ENCODE results near the gene ELAVL3.
"Not testable (repeated sequence)": the region's sequence is repeated elsewhere in the genome, so short reads cannot be mapped to it uniquely, and the experiment has no call there.

ELAVL3 gene

DNA sequence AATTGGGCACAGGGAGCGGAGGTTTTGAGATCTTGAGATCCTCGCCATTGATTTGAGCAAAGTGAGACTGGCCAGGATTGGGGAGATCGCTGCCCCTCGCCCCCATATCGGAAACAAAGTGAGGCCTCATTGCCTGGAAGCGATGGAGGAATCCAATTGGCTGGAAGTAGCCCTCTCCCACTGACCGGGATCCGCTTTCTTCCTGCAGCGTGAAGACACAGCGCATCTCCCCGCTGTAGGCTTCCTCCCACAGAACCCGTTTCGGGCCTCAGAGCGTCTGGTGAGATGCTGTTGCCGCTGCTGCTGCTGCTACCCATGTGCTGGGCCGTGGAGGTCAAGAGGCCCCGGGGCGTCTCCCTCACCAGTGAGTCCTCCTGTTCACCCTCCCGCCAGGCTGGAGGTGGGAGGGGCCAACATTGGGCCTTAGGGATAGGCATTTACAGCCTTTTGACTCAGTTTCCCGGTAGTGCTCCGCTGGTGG lies 45.0 kb downstream of the ELAVL3 start:
- peak; percentile 44 for DNase-seq (ENCODE audit: low read depth)

DNA sequence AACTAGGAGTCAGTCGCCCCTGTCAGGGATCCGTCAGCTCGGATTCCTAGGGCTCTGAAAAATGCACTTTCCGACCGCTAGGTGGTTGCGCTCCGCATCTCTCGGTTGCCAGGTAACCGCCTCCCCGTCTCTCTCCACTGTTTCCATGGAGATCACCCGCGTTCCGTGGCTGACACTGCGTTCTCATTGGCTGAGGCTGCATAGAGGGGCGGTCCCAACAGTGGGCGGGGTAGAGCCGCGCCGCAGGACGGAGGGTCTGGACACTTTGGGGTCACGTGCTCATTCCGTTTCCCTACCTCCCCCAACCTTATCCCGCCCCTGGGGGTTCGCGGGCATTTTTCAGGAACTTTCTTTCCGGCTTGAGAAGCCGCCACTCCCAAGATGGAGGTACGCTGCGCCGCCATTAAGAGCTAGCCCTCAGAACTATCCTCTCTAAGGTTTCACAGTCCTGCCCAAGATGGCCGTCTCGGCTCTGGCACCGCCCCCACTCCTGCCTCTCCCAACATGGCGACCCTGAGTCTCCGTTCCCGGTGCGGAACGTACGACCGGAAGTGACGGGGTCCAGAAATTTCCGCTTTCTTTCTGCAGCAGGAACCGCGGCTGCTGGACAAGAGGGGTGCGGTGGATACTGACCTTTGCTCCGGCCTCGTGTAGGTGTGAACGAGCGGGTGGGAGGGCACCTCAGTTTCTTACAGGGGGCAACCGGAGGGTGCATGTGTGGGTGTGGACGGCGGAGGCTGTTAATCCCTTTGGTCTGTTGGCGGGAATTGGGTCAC lies 45.6 kb downstream of the ELAVL3 start, which contains the start of the genes ODAD3 and PRKCSH:
TSS of gene ODAD3 (minus strand) at position 65 of the 776 bp plus-strand sequence. CDS start 105 bp downstream, outside the sequence.
TSS of gene PRKCSH (plus strand) at position 579 of the 776 bp plus-strand sequence. CDS start 483 bp downstream, outside the sequence.
- peak; percentile 100 for DNase-seq (ENCODE audit: low read depth)

DNA sequence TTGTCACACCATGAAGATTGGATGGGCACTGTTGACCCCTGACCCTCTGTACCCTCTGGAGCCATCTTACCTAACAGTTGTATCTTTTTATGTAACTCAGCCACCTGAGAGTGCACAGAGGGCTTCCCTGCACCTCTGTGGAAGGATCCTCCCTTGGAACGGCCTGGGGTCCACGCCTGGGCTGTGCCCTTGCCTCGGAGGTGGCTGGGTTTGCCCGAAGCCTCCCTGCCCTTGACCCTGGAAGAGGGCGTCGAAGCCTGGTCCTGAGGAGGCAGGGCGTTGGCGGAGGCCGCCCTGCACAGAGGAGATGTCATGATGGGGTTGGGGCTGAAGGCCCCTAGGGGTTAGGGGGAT lies 46.2 kb downstream of the ELAVL3 start:
- no peak for DNase-seq (ENCODE audit: low read depth)

DNA sequence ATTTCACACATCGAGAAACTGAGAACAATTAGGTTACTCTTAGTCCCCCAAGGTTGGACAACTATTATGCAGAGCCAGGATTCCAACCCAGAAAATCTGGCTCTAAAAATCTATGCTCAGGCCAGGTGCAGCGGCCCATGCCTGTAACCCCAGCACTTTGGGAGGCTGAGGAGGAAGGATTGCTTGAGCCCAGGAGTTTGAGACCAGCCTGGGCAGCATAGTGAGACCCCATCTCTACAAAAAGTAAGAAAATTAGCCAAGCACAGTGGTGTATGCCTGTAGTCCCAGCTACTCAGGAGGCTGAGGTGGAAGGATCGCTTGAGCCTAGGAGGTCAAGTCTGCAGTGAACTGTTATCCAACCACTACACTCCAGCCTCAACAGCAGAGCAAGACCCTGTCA lies 47.3 kb downstream of the ELAVL3 start:
- DNase-seq (ENCODE audit: low read depth) = not testable (repeated sequence)

DNA sequence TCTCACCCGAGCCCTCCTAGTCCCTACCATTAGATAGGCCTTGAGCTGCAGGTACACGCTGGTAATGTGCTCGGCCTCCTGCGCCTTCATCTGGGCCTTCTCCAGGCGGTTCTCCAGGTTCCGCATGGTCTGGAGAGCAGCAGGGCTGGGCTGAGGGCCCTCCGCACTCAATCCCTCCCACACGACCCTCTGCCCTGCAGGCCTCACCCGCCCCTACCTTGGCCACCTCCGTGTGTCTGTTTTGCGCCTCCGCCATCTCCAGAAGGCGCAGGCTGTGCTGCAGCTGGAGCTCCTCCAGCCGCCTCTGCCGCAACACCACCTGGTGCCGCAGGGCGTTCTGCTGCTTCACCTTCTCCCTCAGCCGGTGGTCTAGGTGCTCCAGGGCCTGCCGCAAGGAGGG lies 54.2 kb downstream of the ELAVL3 start:
- no peak for DNase-seq (ENCODE audit: low read depth)

DNA sequence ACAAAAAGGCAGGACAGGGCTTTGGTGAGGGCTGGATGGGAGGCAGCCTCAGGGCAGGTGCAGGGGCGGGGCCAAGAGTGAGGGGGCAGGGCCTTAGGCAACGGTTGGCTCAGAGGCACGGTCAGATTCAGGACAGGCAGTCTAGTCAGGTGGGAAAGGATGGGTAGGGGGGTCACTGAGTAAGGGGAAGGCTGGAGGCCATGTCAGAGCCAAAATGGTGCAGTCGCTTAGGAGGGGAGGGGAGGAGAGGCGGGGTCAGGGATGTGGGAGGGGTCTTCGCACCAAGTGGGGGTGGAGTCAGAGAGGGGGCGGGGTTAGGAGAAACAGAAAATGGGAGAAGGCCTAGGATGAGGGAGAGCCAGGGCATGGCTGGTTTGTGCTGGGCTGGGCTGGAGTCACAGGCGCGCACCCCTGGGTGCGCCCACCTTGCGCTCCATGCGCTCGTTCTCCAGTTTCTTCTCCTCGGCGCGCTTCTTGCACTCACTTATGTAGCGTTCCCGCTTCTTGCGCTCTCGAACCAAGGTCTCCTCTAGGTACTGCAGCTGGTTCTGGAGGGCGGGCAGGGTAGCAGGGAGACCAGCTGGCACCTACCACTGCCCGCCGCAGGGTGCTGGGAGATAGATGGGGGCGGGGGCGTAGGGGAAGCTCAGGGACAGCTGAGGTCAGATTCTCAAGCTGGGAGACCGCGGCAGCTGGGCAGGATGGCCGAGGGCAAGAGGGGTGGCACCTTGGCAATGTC lies 55.0 kb downstream of the ELAVL3 start:
- no peak for DNase-seq (ENCODE audit: low read depth)

DNA sequence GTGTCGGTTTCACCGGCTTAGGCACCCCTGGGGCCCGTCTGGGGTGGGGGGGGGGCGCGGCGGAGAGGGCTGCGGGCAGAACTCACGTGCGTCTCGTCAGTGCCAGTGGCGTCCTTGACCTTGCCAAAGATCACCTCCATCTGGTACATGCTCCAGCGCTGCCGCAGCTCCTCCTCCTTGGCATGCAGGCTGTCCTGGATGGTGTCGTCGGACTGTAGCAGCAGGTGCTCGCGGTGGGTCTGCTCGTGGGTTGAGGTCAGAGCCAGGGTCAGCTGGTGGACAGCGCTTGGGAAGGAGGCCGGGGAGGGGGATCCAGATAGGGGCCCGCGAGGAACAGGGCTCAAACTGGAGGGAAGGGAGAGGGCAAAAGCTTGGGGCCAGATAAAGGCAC lies 57.1 kb downstream of the ELAVL3 start:
- DNase-seq (ENCODE audit: low read depth) = no peak

DNA sequence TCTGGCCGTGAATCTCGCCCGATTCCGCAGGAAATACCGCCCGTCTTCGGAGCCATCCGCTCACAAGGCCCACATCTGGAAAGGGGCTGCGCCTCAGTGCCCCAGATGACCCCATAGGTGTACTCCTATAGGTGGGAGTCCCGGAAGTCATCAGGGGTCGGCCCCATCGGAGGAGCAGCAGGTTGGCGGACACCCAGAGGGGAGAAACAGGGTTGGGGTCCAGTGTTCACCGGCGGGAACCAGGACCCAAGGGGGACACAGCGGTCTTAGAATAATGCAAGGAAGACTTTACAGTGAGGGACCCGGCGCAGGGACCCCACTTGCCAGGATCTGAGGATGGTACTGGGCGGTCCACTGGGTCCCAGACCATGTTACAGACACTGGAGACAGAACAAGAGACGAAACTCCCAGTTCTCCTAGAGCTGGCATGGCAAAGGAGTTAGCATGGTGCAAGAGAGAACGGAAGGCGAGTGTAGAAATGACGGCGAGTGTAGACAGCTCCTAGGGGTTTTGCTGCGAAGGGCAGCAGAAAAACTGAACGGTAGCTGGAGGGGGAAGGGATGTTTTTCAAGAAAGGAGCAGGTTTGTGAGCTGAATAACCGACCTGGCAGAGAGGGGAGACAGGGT lies 57.6 kb downstream of the ELAVL3 start:
- no peak for DNase-seq (ENCODE audit: low read depth)

DNA sequence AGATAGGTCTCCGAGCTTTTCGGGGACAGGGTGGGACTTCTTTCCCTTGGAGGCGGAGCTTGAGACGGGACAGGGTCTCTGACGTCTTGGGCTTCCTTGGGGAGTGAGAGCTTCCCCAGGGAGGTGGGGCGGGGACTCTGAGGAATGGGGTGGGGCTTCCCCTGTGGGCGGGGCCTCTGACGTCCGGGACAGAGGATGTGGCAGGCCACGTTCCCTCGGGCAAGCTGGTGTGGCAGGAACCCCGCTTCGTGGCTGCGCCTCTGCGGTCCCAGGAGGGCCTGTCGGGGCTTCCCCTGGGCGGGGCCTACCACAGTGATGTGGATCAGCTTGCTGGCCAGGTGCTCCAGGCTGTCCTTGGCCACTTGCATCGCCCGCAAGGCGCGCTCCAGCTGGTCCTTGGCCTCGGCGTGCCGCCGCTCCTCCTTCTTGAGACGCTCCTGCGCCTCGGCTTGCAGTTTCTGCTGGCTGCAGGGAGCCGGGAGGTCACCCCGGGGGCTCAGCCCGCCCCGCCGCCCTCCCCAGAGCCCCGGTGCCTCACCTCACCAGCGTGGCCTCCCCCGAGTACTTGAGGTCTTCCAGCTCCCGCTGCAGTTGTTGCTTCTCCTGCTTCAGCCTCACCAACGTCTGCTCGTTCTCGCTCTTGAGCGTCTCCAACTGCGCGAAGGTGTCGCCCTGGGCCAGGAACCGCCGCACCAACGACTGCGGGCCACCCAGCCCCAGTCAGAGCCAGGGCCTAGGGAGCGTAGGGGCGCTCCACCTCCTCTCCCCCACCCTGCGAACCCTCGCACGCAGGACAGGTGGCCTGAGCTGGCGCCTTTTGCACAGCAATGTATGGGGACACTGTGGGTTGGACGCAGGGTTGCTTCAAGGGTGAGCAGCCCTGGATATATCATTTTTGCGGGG lies 58.4 kb downstream of the ELAVL3 start:
- peak; percentile 80 for DNase-seq (ENCODE audit: low read depth)

DNA sequence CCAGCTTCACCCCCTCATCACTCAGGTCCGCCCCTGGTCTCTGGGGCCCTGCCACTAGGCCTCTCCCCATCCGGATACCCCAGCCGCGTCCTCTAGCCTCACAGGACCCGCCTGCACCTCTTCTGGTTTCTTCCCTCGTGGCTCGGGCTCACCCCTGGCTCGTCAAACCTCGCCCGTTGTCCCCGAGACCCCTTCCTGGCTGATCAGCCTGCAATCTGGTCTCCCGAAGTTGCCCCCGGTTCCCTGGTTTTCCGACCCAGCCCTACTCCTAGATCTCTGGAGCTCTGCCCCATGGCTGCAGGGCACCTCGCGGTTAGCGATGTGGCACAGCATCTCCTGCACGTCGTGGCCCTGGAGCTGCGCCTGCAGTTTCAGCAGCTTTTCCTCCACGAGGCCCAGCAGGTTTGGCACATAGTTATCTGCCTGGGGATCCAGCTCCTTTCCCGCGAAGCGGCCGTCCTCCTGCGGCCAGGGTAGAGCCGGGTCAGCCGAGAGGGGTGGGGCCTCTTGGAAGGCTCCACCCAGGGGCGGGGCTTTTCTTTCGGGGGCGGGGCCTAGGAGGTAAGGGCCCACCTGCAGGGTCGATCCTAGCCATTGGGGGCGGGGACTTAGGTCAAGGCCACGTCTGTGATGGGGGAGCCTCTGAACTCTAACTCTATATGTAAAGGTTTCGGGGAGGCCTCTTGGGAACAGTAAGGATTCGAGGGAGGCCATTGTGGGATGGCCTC lies 59.3 kb downstream of the ELAVL3 start:
- peak; percentile 27 for DNase-seq (ENCODE audit: low read depth)

DNA sequence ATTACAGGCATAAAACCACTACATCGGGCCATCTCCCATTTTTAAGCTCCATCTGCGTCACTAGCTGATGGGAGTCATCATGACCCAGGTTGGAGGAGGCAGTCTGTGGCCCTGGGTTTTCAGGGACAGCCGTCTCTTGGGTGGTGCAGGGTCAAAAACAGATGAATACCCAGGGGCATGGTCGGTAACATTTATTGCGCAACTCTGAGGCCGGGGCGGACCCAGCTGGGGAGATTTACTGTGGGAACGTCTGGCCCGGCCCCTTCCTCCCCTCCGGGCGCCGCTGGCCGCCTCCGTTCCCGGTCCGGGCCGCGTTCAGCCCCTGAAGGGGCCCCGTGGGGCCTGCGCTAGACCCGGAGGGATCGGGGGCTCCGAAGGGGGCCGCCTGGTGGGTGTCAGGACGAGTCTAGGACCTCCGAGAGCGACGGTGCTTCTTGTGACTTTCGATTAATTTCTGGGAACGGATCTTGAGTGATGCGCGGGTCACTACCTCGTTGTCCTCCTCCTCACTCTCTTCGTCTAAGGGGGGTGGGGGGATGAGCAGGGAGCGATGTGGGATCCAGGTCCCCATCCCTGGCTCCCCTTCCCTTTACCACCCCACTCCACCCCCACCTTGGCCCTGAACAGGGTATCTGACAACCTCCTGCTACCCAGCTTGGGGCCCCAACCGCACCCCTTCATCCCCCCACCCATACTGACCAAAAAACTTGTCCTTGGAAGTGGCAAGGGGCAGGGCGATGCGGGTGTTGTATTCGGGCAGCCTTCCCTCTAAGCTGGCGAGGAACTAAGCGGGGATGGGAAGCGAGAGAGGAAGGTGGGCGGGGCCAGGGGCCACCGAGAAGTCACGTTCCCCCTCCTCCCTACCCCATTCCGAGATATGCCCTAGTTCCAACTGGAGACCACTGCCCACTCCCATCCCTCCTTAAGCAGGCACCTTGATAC lies 60.1 kb downstream of the ELAVL3 start:
- peak; percentile 43 for DNase-seq (ENCODE audit: low read depth)

DNA sequence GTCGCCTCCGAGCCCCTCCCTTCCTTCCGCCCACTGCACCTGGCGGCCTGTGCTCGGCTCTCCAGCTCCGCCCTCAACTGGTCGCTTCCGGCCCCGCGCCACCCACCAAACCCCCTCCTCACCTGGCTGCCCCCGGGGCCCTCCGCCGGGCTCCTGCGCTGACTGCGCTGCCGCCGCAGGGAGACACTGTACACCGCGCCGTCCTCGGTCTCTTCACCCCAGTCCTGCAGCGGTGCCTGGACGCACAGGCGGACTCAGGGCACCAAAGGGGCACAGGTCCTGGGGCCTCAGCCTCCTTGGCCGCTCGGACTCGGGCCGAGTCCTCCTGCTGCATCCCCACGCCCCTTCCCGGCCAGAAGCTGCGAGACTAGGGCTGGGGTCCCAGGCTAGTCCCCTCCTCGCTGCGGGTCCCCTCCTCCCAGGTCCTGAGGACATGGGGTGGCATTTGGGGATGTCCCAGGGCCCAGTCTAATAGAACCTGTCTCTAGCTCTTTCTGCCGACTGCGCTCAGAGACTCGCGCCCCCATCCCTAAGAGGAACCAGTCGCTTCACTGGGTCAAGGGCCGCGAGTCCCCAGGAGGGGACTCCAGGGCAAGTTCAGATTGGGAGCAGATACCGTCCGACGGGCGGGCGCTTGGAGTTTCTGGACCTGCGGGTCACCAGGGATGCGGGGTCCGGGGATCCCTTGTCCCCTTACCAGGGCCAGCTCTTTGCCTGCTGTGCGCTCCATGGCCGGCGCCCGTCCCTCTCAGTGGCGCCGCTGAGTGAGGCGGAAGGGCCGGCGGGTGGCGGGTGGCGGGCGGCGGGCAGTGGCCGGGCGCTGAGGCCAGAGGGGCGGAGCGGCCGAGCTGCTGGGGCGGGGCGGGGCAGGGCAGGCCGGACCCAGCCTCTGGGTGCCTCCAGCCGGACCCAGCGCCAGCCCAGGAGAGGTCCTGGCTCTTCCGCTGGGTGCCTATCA lies 62.0 kb downstream of the ELAVL3 start, which contains the start of gene RGL3:
TSS of gene RGL3 (minus strand) at position 766 of the 958 bp plus-strand sequence. CDS start at position 730, 36 bp downstream.
- peak; percentile 49 for DNase-seq (ENCODE audit: low read depth)

DNA sequence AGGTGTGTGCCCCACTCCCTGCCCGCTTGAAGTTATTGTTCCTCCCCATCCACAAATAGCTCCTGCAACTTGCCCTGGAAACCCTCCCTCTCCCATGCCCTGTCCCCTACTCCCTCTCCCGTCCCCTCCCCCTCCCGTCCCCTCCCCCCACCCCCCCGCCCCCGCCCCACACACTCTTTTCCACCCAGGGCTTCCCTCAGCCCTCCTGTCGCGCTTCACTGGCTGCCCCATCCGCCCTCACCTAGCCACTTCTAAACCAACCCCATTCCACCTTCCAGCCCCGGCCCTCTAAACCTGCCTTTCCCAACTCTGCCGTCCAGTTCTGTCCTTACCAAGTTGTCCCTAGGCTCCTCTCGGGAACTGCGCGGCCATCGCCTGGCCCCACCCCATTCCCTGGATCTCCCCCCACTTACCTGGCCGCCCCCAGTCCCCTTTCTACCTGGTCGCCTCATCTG lies 62.7 kb downstream of the ELAVL3 start:
- DNase-seq (ENCODE audit: low read depth) = no peak

DNA sequence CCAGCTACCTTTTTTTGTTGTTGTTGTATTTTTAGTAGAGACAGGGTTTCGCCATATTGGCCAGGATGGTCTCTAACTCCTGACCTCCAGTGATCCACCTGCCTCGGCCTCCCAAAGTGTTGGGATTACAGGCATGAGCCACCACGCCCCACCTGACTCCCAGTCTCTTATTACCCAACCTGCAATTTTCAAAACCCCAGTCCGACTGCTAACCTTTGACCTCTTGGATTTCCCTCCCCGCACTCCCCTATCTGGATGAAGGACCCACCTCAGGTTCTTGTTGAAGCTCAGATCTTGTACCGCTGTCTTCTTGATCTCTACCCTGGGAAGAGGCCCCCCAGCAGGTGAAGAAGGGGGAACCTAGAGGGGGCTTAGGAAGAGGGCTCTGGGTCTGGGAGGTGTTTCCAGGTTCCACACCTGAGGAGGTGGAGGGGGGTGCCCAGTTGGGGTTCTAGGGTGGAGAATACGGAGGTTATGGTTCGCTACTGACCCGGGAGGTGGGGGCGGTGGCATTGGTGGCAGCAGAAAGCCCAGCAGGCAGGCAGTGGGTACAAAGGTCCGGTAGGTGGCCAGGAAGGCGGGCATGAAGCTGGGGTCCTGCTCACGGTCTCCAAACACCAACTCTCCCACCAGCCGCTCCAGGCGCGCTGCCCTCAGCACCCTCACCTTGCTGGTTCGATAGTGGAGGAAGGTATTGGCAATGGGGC lies 64.3 kb downstream of the ELAVL3 start:
- no peak for DNase-seq (ENCODE audit: low read depth)

DNA sequence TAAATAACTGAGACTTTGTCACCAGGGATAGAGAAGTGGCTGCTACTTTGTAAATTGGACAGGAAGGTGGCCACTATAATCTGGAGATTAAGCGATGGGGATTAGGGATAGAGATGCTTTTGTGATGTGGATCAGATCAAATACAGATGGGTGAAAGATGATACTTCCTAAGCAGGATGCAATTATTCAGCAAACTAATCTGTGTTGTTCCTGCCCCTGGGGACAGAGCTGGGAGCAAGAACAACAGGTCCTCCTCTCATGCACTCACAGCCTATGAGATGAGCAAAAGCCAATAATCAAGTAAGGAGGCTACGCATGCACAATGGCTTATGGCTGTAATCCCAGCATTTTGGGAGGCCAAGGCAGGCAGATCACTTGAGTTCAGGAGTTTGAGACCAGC lies 66.3 kb downstream of the ELAVL3 start:
- DNase-seq (ENCODE audit: low read depth) = no peak

DNA sequence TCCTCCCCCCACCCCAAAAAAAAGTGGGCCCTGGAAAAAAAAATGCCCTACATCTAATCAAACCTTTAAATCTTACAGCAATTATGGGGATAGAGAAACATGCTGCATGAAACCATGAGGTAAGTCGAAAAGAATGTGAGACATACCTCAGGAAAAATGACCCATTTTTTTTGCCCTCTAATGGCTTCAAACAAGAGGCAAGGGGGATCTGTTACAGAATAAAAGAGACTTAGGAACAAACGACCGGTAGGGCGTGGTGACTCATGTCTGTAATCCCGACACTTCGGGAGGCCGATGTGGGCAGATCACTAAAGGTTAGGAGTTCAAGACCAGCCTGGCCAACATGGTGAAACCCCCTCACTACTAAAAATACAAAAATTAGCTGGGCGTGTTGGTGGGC lies 70.2 kb downstream of the ELAVL3 start:
- DNase-seq (ENCODE audit: low read depth) = peak; percentile 66

DNA sequence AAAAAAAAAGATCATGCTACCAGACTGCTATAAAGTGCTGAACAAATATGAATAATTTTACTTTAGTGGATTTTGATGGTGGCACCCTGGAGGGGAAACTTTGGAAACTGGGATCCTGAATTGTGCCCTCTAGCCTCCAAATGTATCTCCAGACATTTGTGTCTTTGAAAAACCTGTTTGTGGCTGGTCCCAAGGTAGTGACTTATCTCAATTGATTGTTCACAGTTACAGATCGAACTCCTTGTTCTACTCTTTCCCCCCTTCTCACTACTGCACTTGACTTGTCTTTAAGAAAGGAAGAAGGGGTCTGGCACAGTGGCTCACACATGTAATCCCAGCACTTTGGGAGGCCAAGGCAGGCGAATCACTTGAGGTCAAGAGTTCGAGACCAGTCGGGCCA lies 72.3 kb downstream of the ELAVL3 start:
- DNase-seq (ENCODE audit: low read depth) = no peak
